ENCODE measurements around the gene RSPH6A. TPM values are rescaled to one million over a fixed set of nuclear protein-coding genes. Genes with fewer than 3 reads are reported as not detected.

The RSPH6A gene
- total and polyA plus RNA-seq, 10 of the 15 experiments (the other 5 are each of a cell fraction or from before 2014, with no cell fraction given), result 0.03 to 0.41 (median 0.22) TPM; not detected in 4

- TF ChIP-seq ATF3 (IDR thresholded peaks at IDR 0.05; ENCODE audit: borderline replicate concordance, extremely low read depth, low read depth, low read length) (no peak), MYC (IDR thresholded peaks at IDR 0.05; ENCODE audit: insufficient read depth, insufficient read length, insufficient replicate concordance, low read length, severe bottlenecking) (no peak), ZNF592 (IDR thresholded peaks at IDR 0.05) (no peak), PAX8 (IDR thresholded peaks at IDR 0.05) (no peak), ESRRA (IDR thresholded peaks at IDR 0.05; ENCODE audit: low read length) (no peak), ATF7 (IDR thresholded peaks at IDR 0.05; ENCODE audit: low read depth) (no peak), CHD4 (IDR thresholded peaks at IDR 0.05) (no peak), USF2 (IDR thresholded peaks at IDR 0.05; ENCODE audit: borderline replicate concordance, low read depth, low read length) (no peak), MLLT1 (IDR thresholded peaks at IDR 0.05) (0 out of 2 replicates have a peak, but pooled peaks have one; percentile 46), POLR2AphosphoS2 (IDR thresholded peaks at IDR 0.05; ENCODE audit: low read depth, low read length) (no peak), STAT3 (IDR thresholded peaks at IDR 0.05; ENCODE audit: low read depth, low read length) (no peak), EP300 (IDR thresholded peaks at IDR 0.05; ENCODE audit: borderline replicate concordance in 1 of 2, control insufficient read depth in 1 of 2, low read depth in 2 of 2, low read length in 2 of 2) (no peak), YY1 (IDR thresholded peaks at IDR 0.05; ENCODE audit: low read depth, low read length) (no peak), WRNIP1 (IDR thresholded peaks at IDR 0.05; ENCODE audit: borderline replicate concordance, low read depth, low read length) (no peak), SKIL (IDR thresholded peaks at IDR 0.05; ENCODE audit: low read depth, poor library complexity, severe bottlenecking) (no peak), TAF1 (IDR thresholded peaks at IDR 0.05; ENCODE audit: borderline replicate concordance, low read depth, low read length) (no peak), NR2C1 (IDR thresholded peaks at IDR 0.05) (no peak)
Measured at GRCh38 chr19:45779231-45780145, 35.6 kb downstream of the RSPH6A start (continued).
